Renal pelvis (tissue), 4 donors: ENCODE data around the gene SPNS2. TPM values are rescaled to one million over a fixed set of nuclear protein-coding genes. Genes with fewer than 3 reads are reported as not detected.

Experiments used
- DNase-seq: peaks from one replicate; pipeline ENCODE4 v3.0.0-alpha.2; 2013
- polyA plus RNA-seq, 3 donors: library from polyadenylated mRNA; unstranded; fragments of 120-200 nt; gene quantifications; one replicate each; pipeline ENCODE4 v1.2.1, GENCODE V29; 2013; ENCODE audit not compliant: insufficient read length in 3 of 3

SPNS2 gene
- polyA plus RNA-seq, 3 donors = 44.2 to 53.6 (median 48.2) TPM

DNA sequence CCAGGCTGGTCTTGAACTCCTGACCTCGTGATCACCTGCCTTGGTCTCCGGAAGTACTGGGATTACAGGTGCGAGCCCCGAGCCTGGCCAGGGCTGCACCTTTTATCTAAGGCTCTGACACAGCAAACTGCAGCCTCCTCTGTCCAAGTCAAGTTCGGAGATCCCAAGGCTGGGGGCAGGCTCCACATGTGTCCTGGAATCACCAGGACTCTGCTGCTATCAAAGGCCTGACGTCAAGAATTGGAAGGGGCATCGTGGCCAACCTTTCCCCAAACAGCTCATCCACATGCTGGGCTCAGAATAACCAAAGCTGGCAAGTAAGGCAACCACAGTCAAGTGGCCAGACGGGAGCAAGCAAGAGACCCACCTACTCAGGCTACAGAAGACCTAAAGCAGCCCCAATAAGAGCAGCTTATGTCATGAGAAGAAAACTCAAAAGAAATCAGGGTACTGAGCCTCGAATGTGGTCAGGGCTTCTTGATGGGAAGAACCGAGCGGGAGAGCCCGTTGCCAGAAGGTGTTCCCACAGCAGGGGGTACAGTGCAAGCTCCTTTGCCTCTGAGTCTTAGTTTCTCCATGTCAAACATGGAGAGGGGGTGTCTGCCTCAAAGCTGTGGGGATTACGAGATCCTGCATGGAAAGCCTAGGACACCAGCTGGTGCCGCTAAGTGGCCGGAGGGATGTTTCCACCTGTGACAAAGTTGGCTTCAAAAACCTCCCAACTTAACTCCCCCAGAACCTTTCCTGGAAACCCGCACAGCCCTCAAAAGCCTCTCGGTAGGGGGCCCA, 48.6 kb downstream of the SPNS2 start:
- no peak for DNase-seq

- DNase-seq = no peak
These were observed 49.4 kb downstream of the SPNS2 start for GRCh38 chr17:4548061-4548461.

DNA sequence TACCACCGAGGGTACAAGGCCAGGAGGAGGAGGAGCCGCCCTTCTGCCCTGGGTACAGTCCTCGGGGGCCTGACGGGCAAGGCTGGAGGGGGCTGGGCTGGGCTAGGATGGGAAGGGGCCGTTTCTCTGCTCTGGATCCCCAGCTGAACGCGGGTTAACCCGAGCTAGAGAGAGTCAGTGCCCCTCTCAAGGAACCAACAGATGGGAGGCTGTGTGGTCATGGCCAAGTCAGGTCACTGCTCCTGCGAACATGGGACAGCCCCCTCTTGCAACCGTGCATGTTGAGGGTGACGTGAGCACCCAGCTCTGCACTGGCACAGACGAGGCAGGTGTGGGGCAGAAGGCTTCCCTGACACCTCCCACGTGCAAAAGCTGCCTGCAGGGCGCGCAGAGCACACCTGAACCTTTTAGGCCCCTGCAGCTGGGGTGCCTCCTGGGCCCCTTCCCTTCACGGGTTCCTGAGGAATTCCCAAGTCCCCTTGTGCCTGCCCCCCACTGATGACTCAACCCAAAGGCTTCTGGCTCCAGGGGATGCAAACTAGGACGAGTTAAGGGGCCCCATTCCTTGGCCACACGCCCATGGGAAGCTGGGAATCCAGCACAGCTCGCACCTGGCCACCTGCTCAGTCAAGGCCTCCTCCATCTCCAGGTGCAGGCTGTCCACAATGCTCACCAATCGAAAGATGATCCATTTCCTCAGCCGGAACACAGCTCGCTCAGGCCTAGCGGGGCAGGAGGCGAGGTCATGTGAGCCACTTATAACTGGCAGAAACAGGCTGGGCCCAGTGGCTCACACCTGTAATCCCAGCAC, 50.2 kb downstream of the SPNS2 start:
- no peak for DNase-seq

GRCh38 chr17:4549781-4550533, 51.3 kb downstream of the SPNS2 start:
- DNase-seq = no peak

GRCh38 chr17:4550534-4551039, 51.9 kb downstream of the SPNS2 start:
- no peak for DNase-seq

DNA sequence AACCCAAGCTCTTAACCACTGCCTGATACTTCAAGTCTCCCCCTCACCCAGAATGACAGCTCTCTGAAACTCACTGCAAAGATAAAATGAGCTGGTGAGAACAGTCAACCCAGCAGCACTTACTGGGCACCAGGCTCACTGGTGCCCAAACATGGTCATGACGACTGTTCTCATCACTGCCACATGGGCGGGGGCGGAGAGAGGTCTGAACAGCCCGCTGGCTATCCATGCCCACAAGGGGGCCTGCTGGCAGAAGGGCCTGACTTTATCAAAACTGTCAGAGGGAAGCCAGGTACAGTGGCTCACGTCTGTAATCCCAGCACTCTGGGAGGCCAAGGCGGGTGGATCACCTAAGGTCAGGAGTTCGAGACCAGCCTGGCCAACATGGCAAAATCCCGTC, 52.5 kb downstream of the SPNS2 start:
- no peak for DNase-seq

DNA sequence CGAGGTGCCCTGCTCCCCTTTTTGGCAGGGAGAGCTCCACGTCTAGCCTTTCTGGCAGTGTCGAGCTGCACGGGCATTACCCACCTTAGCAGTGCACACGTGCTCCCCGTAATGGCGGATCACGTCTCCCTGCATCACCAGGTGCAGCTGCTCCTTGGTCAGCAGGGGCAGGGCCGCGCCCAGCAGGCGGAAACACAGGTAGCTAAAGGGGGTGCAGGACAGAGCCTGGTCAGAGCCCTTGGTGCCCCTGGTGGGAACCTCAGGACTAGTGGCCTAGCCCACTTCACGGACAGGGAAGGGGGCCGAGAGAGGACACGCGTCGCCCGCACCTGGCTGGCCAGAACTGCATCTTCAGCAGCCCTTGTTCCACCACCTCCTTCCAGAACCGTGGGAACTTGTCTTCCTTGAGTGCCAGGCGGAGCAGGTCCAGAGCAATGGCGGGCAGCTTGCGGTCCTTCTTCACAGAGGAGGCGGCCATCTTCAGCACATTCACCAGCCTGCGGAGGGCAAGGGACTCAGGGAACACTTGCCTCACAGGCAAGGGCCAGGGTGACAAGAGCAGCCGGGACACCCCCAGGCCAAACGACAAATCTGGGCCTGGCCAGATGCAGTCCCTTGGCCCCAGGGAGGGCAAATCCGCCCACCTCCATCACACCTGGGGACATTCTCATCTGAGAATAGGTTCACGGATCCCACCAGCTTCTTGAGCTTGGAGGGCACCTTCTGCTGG, 53.3 kb downstream of the SPNS2 start:
- no peak for DNase-seq

GRCh38 chr17:4553669-4554068, 55.0 kb downstream of the SPNS2 start:
- no peak for DNase-seq

DNA sequence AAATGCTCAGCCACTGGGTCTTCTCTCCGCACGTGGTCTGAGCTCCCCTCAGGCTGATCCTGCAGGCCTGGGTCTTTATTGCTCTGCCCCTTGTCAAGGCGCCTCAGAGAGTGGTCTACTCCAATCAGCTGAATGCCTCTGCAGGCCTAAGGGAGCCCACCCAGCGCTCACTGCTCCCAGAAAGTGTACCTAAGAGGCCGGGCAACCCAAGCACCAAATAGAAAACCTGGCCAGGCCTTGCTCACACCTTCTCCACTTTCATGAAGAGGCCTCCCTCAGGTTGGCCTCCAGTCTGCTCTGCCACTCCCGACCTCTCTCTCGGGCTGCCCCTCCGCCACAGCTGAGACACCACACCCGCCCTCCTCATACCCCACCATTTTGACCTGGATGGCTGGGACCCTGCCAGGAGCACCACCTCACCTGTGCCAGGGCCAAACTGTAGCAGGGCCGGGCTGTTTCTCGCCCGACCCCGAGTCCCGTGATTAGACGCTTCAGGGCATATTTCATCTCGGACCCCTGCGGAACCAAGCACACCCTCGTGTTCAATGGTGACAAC, 55.8 kb downstream of the SPNS2 start:
- DNase-seq = no peak

GRCh38 chr17:4554997-4555799, 56.5 kb downstream of the SPNS2 start, which contains the start of gene MYBBP1A:
TSS of gene MYBBP1A (minus strand) at chr17:4555384. CDS start at chr17:4555324, 60 bp downstream.
- peak; percentile 97 for DNase-seq

GRCh38 chr17:4555873-4556759, 57.4 kb downstream of the SPNS2 start:
- DNase-seq = no peak

GRCh38 chr17:4556996-4557395, 58.3 kb downstream of the SPNS2 start:
- DNase-seq = no peak

- no peak for DNase-seq
These were observed 59.1 kb downstream of the SPNS2 start for GRCh38 chr17:4557626-4558346.

DNA sequence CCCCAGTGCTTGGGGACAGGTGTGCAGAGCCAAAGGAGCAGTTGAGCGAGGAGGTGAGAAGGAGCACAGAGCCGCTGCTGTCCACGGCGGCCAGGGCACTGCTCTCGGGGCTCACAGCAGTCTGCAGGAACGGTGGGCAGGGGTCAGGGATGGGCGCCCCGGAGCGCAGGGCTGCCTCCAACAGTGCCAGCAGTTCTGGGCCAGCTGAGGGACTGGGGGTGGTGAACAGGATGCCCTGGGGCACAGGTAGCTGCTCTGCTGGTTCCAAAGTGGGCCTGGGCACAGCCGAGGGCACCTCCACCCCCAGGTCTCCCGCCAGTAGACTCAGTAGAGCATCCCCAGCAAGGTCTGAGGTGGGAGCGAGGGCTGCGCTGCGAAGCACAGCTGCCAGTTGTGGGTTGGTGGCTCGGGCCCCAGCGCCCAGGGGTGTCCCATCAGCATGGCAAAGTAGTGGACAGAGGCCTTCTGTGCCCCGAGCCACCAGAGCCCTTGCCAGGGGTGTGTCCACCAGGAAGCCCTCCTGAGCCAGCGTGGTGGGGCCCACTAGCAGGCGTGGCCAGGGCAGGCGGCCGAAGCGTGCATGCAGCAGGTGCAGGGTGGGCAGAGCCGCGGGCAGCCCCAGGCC, 59.8 kb downstream of the SPNS2 start:
- no peak for DNase-seq

- no peak for DNase-seq
These were observed 60.6 kb downstream of the SPNS2 start for GRCh38 chr17:4559139-4559791.

DNA sequence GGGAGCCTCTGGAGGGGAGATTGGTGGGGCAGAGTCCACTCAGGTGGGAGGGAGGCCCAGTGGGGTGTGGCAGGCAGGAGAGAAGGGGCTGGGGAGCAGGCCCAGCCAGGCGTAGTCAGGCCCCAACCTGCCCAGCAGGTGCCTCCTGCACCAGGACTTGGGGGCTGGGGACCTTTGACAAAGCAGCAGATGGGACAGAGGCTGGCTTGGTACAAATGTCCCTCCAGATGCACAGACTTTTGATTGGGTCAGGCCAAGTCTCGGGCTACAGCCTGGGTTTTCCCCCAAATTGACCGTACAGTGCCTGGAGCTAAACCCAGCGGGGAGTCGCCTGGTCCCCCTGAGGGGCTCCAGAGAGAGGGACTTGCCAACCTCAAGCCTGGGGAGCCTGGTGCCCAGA, 61.3 kb downstream of the SPNS2 start:
- no peak for DNase-seq

- no peak for DNase-seq
These were observed 61.7 kb downstream of the SPNS2 start, which contains the start of gene GGT6 for GRCh38 chr17:4560421-4560820. TSS of gene GGT6 (minus strand) at chr17:4560577. CDS start at chr17:4560521, 56 bp downstream.
